ENCODE measurements around the gene FADD.

The FADD gene

GRCh38 chr11:70159627-70160570 lies 43.2 kb upstream of the FADD start:
- Histone ChIP-seq H3K27me3 (replicated peaks; ENCODE audit: control insufficient read depth, insufficient read depth, low read length) (no peaks in the 10 kb centered on the region), H3K36me3 (ENCODE audit: control insufficient read depth, insufficient read depth, low read length) (no peaks in the 10 kb centered on the region), H3K4me3 (replicated peaks; ENCODE audit: low read depth, low read length) (no peak overlapping the region)
- TF ChIP-seq CTCF (IDR thresholded peaks at IDR 0.05; ENCODE audit: insufficient read depth, low read length, poor library complexity, severe bottlenecking) = no peak
- no peak for DNase-seq (ENCODE audit: extremely low read depth, insufficient read length)

- H3K36me3 ChIP-seq (ENCODE audit: control insufficient read depth, insufficient read depth, low read length) = no peaks in the 10 kb centered on the region
- no peaks in the 10 kb centered on the region for H3K27me3 ChIP-seq (replicated peaks; ENCODE audit: control insufficient read depth, insufficient read depth, low read length)
- H3K4me3 ChIP-seq (replicated peaks; ENCODE audit: low read depth, low read length) = no peak overlapping the region
- DNase-seq (ENCODE audit: extremely low read depth, insufficient read length) = no peak
- TF ChIP-seq CTCF (IDR thresholded peaks at IDR 0.05; ENCODE audit: insufficient read depth, low read length, poor library complexity, severe bottlenecking) = no peak
Observed at GRCh38 chr11:70161043-70161625, 42.0 kb upstream of the FADD start.

GRCh38 chr11:70164705-70165104 lies 38.4 kb upstream of the FADD start:
- no peaks in the 10 kb centered on the region; the same call in 1 of the 2 replicates for H3K27me3 ChIP-seq (replicated peaks; ENCODE audit: control insufficient read depth, insufficient read depth, low read length)

GRCh38 chr11:70167120-70167519 lies 36.0 kb upstream of the FADD start:
- DNase-seq (ENCODE audit: extremely low read depth, insufficient read length) = no peak
- Histone ChIP-seq H3K27me3 (replicated peaks; ENCODE audit: control insufficient read depth, insufficient read depth, low read length) (no peaks in the 10 kb centered on the region; the same call in 1 of the 2 replicates), H3K36me3 (ENCODE audit: control insufficient read depth, insufficient read depth, low read length) (no peaks in the 10 kb centered on the region), H3K4me3 (replicated peaks; ENCODE audit: low read depth, low read length) (no peak overlapping the region)
- no peak for TF ChIP-seq CTCF (IDR thresholded peaks at IDR 0.05; ENCODE audit: insufficient read depth, low read length, poor library complexity, severe bottlenecking)

More at GRCh38 chr11:70164705-70165104, 38.4 kb upstream of the FADD start:
- H3K36me3 ChIP-seq (ENCODE audit: control insufficient read depth, insufficient read depth, low read length) = no peaks in the 10 kb centered on the region
- DNase-seq (ENCODE audit: extremely low read depth, insufficient read length) = no peak
- no peak for TF ChIP-seq CTCF (IDR thresholded peaks at IDR 0.05; ENCODE audit: insufficient read depth, low read length, poor library complexity, severe bottlenecking)
- H3K4me3 ChIP-seq (replicated peaks; ENCODE audit: low read depth, low read length) = no peak overlapping the region

GRCh38 chr11:70167723-70168404 lies 35.2 kb upstream of the FADD start:
- Histone ChIP-seq H3K36me3 (ENCODE audit: control insufficient read depth, insufficient read depth, low read length) (no peaks in the 10 kb centered on the region), H3K4me3 (replicated peaks; ENCODE audit: low read depth, low read length) (no peak overlapping the region), H3K27me3 (replicated peaks; ENCODE audit: control insufficient read depth, insufficient read depth, low read length) (no peaks in the 10 kb centered on the region; the same call in none of the 2 replicates)
- DNase-seq (ENCODE audit: extremely low read depth, insufficient read length) = no peak
- no peak for TF ChIP-seq CTCF (IDR thresholded peaks at IDR 0.05; ENCODE audit: insufficient read depth, low read length, poor library complexity, severe bottlenecking)

Data from GM06990 (cell line).